HG02610 (cell line): ENCODE data around the gene FREM3.
"Not testable (repeated sequence)": the region's sequence is repeated elsewhere in the genome, so short reads cannot be mapped to it uniquely, and the experiment has no call there.

Experiments used
- ATAC-seq: cut with Tn5 transposase; IDR thresholded peaks from one replicate; pipeline ENCODE4 v1.9.1; 2021; ENCODE audit warnings: mild to moderate bottlenecking, moderate library complexity; ENCODE audit not compliant: unreplicated experiment

Gene FREM3

GRCh38 chr4:143700416-143701352 lies at the start of gene FREM3:
Gene FREM3 (minus strand): TSS chr4:143700675. CDS start chr4:143700675, 0 bp downstream.
- no peak for ATAC-seq

DNA sequence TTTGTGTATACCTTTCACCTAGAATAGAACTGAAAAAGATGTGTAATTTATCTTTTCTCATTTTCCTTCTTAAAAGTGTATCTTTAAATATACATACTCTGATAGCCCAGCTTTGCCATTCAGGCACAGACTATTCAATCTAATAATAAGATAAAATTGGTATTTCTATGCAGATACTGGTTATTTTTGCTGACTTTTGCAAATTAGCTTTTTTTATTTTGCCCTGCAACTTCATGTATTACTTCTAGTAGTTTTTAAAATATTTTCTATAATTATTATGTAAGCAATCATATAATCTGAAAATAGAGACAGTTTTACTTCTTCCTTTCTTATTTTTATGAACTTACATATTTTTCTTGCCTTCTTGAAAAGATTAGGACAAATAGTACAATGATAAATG lies 45.4 kb upstream of the FREM3 start:
- ATAC-seq = no peak

DNA sequence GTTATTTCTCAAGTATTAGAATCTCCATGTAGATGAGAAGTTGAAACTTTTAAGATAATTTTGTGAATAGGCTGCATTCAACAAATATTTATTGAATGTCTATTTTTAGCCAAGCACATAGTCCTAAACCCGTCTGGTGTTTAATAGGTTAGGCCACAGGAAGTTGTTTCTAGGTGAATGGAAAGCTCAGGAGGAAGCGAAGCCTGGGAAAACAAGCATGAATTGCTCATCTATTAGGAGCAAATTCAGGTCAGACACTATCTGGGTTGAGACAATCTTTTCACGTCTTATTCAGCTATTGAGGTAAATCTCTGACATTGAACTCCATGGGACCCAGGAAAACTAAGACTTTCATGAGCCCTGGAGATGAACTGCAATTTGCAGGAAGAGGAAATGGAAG lies 43.1 kb upstream of the FREM3 start:
- no peak for ATAC-seq

GRCh38 chr4:143742834-143743233 lies 42.4 kb upstream of the FREM3 start:
- ATAC-seq = no peak

DNA sequence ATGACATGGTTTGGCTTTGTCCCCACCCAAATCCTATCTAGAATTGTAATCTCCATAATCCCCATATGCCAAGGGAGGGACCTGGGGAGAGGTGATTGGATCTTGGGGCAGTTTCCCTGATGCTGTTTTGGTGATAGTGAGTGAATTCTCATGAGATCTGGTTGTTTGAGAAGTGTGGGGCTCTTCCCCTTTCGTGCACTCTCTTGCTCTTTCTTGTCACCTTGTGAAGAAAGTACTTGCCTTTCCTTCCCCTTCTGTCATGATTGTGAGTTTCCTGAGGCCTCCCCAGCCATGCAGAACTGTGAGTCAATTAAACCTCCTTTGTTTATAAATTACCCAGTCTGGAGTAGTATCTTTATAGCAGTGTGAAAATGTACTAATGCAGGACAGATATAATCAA lies 36.4 kb upstream of the FREM3 start:
- ATAC-seq = no peak

DNA sequence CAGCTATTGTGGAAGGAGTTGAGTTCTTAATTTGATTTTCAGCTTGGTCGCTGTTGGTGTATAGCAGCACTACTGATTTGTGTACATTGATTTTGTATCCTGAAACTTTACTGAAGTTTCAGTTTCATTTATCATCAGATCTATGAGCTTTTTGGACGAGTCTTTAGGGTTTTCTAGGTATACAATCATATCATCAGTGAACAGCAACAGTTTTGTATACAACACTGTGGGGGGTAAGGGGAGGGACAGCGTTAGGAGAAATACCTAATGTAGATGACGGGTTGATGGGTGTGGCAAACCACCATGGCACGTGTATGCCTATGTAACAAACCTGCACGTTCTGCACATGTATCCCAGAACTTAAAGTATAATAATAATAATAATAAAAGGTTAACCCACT lies 35.6 kb upstream of the FREM3 start:
- ATAC-seq = not testable (repeated sequence)

DNA sequence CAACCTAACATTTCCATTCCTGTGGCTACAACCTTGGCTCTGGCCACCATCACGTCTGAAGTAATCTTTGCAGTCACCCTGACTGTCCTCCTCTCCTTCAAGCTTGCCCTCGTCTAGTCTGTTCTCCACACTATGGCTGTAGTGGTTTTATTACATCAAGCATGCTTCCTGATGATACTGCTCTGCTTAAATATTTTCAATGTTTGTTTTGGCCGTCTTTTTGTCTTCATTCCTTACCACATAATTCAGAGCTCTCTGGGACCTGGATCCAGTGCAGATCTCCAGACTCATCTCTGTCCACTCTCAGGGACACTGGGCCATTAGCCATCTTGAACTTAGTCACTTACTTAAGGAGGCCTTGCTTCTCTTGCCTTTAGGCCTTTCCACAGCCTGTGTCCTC lies 27.7 kb upstream of the FREM3 start:
- ATAC-seq = no peak

DNA sequence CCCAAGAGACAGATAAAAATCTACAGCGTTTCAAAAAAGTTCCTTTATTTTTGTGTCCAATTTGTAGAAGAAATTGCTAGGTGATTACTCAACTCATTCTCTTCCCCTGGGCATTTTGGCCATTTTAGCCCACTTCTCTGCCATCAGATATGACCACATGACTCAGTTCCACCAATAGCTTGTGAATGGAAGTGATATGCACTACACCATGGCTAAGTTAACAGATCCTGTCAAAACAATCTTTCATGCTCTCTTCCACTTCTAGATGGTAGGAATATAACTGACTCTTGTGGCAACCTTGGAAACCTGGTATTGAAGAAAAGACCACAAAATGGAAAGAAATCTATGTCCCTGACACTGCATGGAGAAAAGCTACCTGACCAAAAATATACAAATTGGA lies 26.2 kb upstream of the FREM3 start:
- ATAC-seq = no peak

DNA sequence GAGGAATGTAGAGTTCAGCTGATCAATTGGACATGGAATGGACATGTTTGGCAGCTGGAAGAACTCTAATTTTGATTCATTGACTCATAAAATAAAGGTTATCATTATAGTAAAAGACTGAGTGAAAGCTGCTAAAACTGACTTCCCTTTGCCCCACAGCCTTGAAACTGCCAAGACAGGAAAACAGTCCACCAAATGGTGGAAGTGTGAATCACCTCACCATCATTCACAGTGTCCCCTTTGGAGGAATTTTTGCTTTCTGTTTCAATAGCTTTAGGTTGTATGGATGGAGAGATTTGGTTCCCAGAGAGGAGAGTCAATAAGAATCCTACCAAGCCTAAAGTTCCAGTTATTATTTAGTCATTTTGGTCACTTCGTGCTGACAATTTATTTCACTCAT lies 20.8 kb upstream of the FREM3 start:
- no peak for ATAC-seq

DNA sequence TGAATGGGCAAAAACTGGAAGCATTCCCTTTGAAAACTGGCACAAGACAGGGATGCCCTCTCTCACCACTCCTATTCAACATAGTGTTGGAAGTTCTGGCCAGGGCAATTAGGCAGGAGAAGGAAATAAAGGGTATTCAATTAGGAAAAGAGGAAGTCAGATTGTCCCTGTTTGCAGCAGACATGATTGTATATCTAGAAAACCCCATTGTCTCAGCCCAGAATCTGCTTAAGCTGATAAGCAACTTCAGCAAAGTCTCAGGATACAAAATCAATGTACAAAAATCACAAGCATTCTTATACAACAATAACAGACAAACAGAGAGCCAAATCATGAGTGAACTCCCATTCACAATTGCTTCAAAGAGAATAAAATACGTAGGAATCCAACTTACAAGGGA lies 18.3 kb upstream of the FREM3 start:
- not testable (repeated sequence) for ATAC-seq

DNA sequence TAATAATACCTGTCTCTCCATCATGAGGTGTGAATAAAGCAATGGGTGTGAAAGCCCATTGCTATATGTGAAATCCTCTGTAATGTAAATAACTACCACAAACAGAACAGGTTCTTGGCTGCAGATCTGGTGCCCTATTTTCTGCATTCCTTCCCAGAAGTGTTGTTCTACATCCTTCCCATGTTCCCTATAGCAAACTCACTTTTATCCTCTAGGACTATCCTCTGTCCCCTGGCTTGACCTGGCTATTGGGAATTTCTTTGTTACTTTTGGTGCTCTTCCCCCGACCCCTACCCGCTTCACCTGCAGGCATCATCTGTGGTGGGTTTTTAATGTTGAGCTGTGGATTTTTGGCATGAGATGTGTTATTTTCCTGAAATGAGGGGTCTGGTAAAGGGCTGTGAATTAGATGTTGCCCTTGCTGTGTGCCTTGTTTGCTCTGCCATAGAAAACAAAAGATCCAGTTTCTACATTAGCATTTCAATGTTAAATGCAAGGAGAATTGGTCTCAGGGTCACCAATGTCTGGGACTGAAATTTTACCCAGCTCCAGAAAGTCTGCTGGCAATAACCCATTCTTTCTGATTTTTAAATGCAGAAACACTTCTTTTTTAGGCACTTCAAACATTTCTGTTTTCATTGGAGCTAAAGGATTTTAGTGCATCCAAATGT lies 13.6 kb upstream of the FREM3 start:
- ATAC-seq = no peak

- ATAC-seq = no peak
Observed at GRCh38 chr4:143713553-143713952, 13.1 kb upstream of the FREM3 start.

GRCh38 chr4:143712155-143712550 lies 11.7 kb upstream of the FREM3 start:
- no peak for ATAC-seq

DNA sequence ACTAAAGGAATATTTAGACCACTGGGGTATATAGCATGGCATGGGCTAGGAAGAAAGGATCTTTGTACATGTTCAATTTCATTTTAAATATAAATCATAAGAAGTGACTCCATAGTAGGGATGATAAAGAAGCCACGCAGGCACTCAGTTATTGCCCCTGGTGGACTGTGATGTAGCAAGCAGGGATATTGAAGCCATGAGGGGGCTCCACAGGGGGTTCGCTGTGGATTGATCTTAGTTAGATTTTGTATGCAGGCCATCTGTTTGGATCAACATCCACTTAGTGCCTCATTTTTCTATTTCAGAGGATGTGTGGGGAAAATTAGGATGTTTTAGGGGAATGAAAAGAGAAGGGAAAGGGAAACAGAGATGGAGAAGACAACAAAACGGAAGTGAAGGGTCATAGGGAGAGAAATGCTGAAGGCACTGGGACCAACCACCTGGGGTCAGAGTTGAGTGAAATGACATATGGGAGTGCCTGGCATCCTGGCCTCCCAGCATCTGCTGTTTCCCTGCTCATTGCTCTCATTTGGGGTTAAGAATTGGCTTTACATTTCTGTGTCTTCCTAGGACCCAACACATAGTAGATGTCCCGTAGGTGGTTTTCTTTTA lies 11.2 kb upstream of the FREM3 start:
- no peak for ATAC-seq

GRCh38 chr4:143701365-143701764 lies 890 bp upstream of the FREM3 start:
- ATAC-seq = no peak

- ATAC-seq = no peak
Observed at GRCh38 chr4:143700046-143700415, 444 bp downstream of the FREM3 start.

- no peak for ATAC-seq
Observed at GRCh38 chr4:143699331-143700045, 987 bp downstream of the FREM3 start.

GRCh38 chr4:143693856-143694255 lies 6.6 kb downstream of the FREM3 start:
- ATAC-seq = no peak

GRCh38 chr4:143692241-143692640 lies 8.2 kb downstream of the FREM3 start:
- ATAC-seq = no peak

DNA sequence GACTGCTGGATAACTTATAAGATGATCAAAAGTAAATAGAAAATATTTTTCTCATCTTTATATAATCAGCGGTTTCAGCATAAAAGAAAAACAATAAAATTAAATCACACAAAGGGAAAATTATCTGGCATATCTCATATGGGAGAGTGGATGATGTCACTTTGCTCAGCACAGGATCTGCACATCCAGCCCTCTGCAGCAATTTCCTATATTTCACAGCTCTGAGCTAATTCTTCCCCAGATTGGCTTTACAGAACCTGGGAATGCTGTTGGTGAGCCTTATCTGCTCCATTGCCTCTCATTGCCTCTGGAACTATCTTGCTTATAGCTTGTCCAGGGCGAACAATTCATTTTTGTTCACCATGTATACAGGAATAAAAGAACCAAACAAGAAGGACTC lies 21.0 kb downstream of the FREM3 start:
- no peak for ATAC-seq

DNA sequence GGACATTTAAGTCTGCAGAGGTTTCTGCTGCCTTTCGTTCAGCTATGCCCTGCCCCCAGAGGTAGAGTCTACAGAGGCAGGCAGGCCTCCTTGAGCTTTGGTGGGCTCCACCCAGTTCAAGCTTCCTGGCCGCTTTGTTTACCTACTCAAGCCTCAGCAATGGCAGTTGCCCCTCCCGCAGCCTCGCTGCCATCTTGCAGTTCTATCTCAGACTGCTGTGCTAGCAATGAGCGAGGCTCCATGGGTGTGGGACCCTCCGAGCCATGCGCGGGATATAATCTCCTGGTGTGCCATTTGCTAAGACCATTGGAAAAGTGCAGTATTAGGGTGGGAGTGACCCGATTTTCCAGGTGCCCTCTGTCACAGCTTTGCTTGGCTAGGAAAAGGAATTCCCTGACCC lies 26.8 kb downstream of the FREM3 start:
- not testable (repeated sequence) for ATAC-seq
